LHCN-M2 (cell line): Measurements from ENCODE around the gene PLEKHM3. TPM values are rescaled to one million over a fixed set of nuclear protein-coding genes. Genes with fewer than 3 reads are reported as not detected.

Experiments used
- DNase-seq: peaks from one replicate; pipeline ENCODE4 v3.0.0-alpha.2; 2012; ENCODE audit warnings: low read depth
- polyA plus RNA-seq: library from polyadenylated mRNA; unstranded; fragments of >200 nt; gene quantifications from one replicate; pipeline ENCODE4 v1.2.1, GENCODE V29; 2012; ENCODE audit warnings: missing spikeins
- total RNA-seq: library from RNA; depleted of rRNA; stranded (reverse); fragments of >200 nt; gene quantifications from 2 replicates; pipeline ENCODE4 v1.2.3, GENCODE V29; 2014; rRNA removed

Gene PLEKHM3
- total RNA-seq: 3.7 and 7.5 TPM in 2 replicates
- 2.1 TPM for polyA plus RNA-seq

DNA sequence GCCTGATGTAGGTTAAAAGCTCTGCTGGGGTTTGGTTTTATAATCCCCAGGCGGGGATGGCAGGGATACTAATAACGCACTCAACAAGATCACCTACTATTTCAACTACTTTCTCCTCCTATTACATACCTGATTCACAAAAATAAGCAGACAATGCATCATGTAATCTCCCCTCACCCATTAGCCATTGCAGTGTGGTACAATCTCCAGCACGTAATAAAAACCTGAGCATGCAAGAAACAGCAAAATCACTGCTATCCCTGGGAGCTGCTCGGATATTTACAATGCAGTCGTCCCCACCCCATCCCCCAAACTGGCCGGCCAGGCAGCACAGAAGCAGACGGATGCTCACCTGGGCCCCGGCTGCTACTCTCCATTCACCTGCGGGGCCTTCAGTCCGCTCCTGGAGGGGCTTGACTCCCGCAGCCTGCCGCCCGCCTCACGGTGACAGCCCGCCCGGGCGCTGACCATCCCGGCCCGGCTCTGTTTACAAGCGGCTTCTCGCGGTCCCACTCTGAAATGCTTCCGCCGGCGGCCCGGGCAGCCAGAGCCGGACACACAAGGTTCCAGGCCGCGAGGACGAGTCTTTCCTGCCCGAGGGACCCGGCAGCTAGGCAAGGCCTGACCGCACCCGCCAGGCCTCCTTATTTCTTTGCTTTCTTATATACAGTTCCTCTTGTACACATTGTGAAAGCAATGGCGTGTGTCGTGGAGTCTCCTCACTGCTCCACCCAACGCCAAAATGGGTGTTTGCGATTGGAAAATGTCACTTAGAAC, at the start of gene PLEKHM3:
PLEKHM3 (minus strand) TSS at position 491 of the 777 bp plus-strand sequence. CDS start 23,888 bp downstream, outside the sequence.
- DNase-seq: peak; percentile 78

GRCh38 chr2:208074610-208075356, 49.5 kb upstream of the PLEKHM3 start:
- no peak for DNase-seq

DNA sequence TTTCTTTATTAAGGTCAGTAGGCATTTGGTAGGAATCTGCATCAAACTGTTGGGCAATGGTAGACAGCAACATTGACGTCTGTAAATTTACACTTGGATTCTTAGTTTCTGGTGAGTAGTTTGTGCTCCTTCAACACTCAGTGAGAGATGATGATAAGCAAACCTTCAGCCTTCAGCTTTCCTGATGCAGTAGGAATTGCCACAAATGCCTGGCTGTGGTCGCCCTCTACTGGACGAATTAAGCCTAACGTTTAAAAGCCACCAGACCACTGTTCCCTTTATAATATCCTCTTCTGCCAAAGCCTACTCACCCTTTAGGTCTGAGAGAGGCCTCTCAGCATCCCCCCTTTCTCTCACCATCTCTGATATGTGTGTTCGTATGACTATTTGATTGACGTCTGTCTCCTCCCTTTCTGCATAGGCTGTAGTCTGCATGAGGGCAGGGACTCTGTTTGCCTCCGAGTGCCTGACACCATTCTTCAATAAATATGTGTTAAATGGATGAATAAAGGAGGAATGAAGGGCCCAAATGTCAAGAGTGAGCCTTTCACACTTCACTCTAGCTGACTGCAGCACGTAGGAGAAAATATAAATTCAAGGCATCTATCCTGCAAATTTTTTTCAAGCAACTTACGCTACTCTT, 47.0 kb upstream of the PLEKHM3 start:
- DNase-seq: peak; percentile 46

DNA sequence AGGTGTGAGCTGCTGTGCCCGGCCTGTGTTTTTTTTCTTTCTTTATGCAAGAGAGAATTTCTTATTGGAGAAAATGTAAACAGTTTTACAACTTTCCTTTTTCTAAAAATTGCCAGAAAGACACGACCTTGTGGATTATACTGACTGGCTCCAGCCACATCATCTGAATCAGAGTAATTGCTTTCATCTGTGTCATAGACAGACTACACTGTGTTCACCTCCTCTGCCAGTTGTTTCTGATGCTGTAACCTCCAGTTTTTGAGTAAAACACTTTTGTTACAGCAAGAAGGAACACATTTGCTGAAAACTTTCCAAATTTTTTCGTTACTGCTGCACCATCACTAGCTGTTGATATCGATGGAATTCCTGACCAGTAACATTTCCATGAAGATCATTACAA, 43.9 kb upstream of the PLEKHM3 start:
- no peak for DNase-seq

DNA sequence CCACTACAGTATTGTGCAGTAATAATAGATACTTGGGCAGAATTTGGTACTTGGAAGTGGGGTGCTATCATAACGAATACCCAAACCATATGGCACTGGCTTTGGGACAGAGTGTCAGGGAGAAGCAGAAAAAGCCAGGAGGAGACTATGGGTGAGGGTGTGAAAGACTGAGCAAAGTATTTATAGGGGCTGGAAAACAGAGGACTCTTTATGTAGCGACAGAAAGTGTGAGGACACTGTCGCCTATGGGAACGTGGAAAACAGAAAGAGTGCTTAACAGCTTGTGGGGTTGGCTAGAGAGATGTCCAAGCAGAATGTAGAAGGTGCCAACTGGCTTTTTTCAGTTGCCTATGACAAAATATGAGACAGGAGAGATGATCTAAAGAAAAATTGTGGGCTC, 40.7 kb upstream of the PLEKHM3 start:
- no peak for DNase-seq

GRCh38 chr2:208065476-208065875, 40.1 kb upstream of the PLEKHM3 start:
- DNase-seq: no peak

DNA sequence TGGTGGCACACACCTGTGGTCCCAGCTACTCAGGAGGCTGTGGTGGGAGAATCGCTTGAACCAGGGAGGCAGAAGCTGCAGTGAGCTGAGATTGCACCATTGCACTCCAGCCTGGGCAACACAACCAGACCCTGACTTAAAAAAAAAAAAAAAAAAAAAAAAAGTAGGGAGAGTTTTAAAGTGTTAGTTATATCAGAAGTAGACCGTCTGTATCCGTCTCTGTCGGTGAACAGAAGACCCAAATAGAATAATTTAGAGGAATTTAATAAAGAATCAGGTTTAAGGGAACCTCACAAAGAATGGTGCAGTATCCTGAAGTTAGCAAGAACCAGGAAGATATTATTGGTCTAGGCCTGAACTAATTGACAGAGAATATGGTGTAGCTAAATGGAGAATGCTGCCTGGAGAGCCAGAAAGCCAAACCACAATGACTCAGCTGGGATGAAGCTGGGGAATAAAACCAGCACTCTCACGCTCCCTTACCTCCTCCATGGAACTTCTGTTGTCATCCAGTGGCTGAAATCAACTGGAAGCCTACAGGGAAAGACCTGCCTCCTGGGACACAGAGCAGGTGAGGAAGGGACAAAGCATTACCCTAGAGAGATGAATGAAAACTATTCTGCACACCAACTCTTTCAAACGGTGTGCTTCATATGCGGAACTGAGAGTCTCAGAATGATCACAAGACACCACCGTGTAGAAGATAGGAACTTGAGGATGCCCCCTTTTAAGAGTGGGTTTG, 39.1 kb upstream of the PLEKHM3 start:
- DNase-seq: peak; percentile 91

DNA sequence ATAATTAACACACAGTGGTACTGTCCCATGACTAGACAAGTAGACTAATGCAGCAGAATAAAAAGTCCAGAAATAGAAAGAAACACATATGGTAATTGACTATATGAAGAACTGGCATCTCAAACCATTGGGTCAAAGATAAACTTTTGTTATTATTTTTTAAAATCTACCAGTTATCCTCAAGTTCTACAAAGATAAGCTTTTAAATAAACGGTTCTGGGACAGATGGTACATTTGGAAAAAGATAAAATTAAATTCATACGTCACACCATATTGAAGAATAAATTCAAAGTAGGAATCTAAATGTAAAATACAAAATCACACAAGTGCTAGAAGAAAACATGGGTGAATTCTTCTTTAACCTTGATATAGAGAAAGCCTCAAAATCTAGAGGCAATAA, 37.6 kb upstream of the PLEKHM3 start:
- no peak for DNase-seq

GRCh38 chr2:208062113-208062512, 36.8 kb upstream of the PLEKHM3 start:
- peak; percentile 43 for DNase-seq

DNA sequence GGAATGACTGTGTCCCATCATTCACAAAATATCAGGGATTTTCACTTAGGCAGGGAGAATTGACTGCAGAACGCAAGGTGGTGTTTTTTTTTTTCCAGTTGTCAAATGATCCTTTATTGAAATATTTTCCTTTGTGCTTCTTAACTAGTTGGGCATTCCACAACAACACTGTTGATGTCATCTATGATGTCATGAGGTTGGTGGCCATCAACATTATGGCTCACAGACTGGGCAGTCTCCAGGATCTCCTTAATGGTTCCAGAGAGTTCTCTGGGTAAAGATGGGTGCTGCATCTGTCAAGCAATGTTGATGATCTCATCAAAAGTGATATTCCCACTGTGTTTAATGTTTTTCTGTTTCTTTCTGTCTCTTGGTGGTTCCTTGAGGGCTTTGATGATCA, 31.8 kb upstream of the PLEKHM3 start:
- no peak for DNase-seq

- DNase-seq: no peak
These were observed 24.1 kb upstream of the PLEKHM3 start for GRCh38 chr2:208049441-208049840.

DNA sequence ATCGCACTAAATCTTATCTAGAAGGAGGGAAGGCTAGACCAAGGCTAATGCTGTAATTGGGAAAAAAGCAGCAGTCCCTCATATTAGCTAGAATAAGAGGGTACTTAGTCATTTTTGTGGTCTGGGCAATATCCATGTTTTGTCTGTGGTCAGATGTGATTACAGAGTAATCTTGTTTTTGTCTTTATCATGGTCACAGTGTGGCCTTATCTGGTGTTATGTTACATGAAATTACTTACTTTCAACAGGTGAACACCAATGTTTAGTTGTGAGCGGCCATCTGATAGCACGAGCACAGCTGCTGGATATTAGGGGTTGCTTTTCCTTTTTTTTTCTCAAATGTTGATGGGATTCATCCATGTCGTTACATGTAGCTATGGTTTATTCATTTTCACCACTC, 23.7 kb upstream of the PLEKHM3 start:
- peak; percentile 52 for DNase-seq

GRCh38 chr2:208047840-208048239, 22.5 kb upstream of the PLEKHM3 start:
- no peak for DNase-seq

- no peak for DNase-seq
These were observed 21.4 kb upstream of the PLEKHM3 start for GRCh38 chr2:208046686-208047085.

DNA sequence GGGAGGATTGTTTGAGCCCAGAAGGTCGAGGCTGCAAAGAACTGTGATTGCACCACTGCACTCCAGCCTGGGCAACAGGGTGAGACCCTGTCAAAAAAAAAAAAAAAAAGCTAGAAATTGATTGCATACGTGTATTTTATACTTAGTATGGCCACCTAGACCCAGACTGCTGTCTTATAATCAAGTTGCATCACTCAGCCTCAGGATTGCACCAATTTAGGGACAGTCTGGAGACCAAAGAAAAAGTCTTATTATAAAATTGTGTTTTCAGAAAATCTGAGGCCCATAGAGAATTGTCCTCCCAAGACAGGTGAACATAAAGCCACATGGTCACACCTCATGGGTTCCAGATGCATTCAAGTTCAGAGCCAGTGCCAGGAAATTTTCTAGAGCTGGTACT, 17.1 kb upstream of the PLEKHM3 start:
- no peak for DNase-seq

DNA sequence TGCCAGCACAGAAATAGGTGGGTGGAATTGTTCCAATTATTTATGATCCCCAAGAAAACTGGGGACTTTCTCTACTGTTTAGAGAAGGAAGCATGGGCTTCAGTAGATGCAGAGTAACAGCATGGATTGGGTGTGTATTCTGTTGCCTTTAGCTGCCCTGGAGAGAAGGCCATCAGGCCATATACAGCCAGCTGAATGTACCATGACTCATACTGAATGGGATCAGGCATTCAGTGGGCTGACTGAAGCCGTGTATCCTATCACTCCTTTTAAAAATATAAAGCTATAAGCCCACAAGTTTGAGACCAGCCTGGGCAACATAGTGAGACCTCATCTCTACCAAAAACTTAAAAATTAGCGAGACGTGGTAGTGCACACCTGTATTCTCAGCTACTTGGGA, 16.7 kb upstream of the PLEKHM3 start:
- DNase-seq: peak; percentile 40

GRCh38 chr2:208040199-208041171, 15.2 kb upstream of the PLEKHM3 start:
- peak; percentile 75 for DNase-seq

DNA sequence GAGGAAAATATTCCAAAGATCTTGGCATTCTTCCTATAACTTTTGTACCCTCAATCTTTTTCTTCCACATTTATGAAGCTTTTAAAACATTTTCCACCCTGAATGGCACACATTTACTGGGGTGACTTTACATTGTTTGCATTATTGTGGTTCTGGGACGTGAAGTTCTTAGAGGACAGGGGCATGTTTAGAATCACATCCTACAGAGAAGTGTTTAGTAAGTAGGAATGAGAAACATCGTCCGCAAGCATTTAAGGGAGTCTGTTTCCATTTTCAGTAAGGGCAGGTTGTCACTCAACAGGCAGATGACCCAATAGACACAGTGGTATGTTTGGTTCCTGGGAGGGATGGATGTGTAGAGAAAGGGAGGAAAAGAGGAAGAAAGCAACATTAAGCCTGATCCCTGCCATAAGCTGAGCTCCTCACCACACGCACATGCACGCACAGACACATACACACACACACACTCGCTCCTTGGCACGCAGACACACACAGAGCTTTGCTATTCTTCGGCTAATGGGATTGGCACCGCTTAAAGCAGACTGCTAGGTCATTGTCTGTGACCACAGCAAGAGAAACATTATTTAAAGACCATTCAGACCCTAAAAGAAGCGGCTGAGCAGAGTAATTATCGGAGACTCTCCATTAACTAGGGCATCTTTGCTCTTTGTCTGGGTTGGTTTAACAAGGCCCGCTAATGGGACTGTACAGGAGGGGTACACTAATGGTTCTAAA, 14.2 kb upstream of the PLEKHM3 start:
- no peak for DNase-seq

DNA sequence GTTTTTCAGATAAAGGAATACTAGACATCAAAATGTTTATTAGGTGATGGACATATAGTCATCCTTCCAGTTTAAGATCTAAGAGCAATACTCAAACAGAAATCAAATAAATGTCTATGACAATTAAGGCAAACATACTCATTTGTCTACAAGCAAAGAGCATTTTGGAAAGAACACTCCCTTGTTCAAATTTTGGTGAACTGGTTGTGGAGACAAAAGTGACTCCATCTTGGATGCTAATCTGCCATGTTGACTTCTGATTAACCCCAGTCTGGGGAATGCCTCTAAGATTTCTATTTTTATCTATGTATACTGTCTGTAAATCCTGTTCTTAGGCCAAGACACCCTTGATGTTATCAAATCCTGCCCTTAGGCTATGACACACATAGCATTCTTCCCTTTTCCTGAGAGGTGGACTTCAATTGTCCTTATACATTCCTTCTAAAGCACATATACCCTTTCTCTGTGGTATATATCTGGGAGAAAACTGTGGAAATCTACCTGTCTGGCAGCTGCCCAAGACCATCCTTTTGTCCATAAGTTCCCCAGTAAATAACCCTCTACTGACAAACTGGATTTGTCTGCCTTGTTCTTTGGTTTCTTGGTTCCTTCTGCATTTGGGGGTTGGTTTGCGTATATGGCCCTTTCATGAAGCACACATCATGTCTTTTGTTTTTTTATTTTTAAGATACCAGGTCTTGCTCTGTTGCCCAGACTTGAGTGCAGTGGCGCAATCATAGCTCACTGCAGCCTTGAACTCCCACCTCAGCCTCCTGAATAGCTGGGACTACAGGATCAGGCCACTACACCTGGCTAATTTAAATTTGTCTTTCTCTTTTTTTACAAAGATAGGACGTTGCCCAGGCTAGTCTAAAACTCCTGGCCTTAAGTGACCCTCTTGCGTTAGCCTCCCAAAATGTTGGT, 12.5 kb upstream of the PLEKHM3 start:
- no peak for DNase-seq
